IPS DF 6.9 (cell line): Measurements from ENCODE around the gene ZAP70.

Source experiments
- DNase-seq: peaks from one replicate; pipeline ENCODE4 v3.0.0-alpha.2; 2013; ENCODE audit warnings: low read depth, low spot score
- H3K27ac ChIP-seq: one replicate; pipeline ENCODE4 v1.5.1; 2013; ENCODE audit warnings: low read length, control low read depth
- H3K27me3 ChIP-seq: 2 replicates; pipeline ENCODE4 v1.6.1; 2013; ENCODE audit warnings: mild to moderate bottlenecking, low read length; ENCODE audit not compliant: control insufficient read depth, insufficient read depth
- H3K36me3 ChIP-seq: 2 replicates; pipeline ENCODE4 v1.6.1; 2013; ENCODE audit warnings: low read length; ENCODE audit not compliant: control insufficient read depth, insufficient read depth
- H3K4me1 ChIP-seq: 2 replicates; pipeline ENCODE4 v1.6.1; 2013; ENCODE audit warnings: low read length; ENCODE audit not compliant: control insufficient read depth, insufficient read depth
- H3K4me3 ChIP-seq: 2 replicates; pipeline ENCODE4 v1.5.1; 2013; ENCODE audit warnings: mild to moderate bottlenecking, low read length
- H3K9me3 ChIP-seq: 2 replicates; pipeline ENCODE4 v1.6.1; 2013; ENCODE audit warnings: low read length, inconsistent platforms; ENCODE audit not compliant: control insufficient read depth, insufficient read depth
- WGBS: extraction: QIAGEN DNeasy Blood & Tissue Kit; methylation state at CpG from one replicate; pipeline ENCODE4 v1.1.7; 2013; ENCODE audit warnings: mixed read lengths, missing lambda C conversion rate; ENCODE audit not compliant: insufficient read length, insufficient coverage; 5-methylcytosine and 5-hydroxymethylcytosine counted together

ZAP70 gene

GRCh38 chr2:97741251-97741650 is 27.9 kb downstream of the ZAP70 start:
- no CpG with 5 or more reads among the region's 20 CpGs for WGBS
- H3K36me3 ChIP-seq = no peaks in the 10 kb centered on the region
- H3K27me3 ChIP-seq = no peaks in the 10 kb centered on the region
- H3K27ac ChIP-seq = no peak overlapping the region
- peaks cover 1% of the 10 kb centered on the region; the same call in 1 of the 2 replicates for H3K4me1 ChIP-seq
- no peaks in the 10 kb centered on the region for H3K9me3 ChIP-seq
- H3K4me3 ChIP-seq = no peak overlapping the region
- no peak for DNase-seq

- Histone ChIP-seq H3K36me3 (no peaks in the 10 kb centered on the region), H3K4me3 (no peak overlapping the region), H3K27me3 (no peaks in the 10 kb centered on the region), H3K4me1 (peaks cover 1% of the 10 kb centered on the region; the same call in 1 of the 2 replicates), H3K9me3 (no peaks in the 10 kb centered on the region), H3K27ac (no peak overlapping the region)
- no peak for DNase-seq
- WGBS = no CpG with 5 or more reads among the region's 4 CpGs
Observed at GRCh38 chr2:97741686-97742085, 28.3 kb downstream of the ZAP70 start.

- WGBS = no CpG with 5 or more reads among the region's 4 CpGs
- DNase-seq = no peak
Observed at GRCh38 chr2:97742381-97742847, 29.0 kb downstream of the ZAP70 start.

GRCh38 chr2:97743913-97744312 is 30.5 kb downstream of the ZAP70 start:
- no peaks in the 10 kb centered on the region for H3K27me3 ChIP-seq

More at GRCh38 chr2:97742381-97742847, 29.0 kb downstream of the ZAP70 start:
- Histone ChIP-seq H3K9me3 (no peaks in the 10 kb centered on the region), H3K36me3 (no peaks in the 10 kb centered on the region), H3K4me1 (peaks cover 1% of the 10 kb centered on the region; the same call in 1 of the 2 replicates), H3K27me3 (no peaks in the 10 kb centered on the region), H3K27ac (no peak overlapping the region), H3K4me3 (no peak overlapping the region)

GRCh38 chr2:97745474-97746174 is 32.2 kb downstream of the ZAP70 start:
- Histone ChIP-seq H3K36me3 (no peaks in the 10 kb centered on the region), H3K27ac (no peak overlapping the region), H3K4me3 (no peak overlapping the region), H3K27me3 (no peaks in the 10 kb centered on the region), H3K4me1 (peaks cover 4% of the 10 kb centered on the region; the same call in 1 of the 2 replicates), H3K9me3 (no peaks in the 10 kb centered on the region)
- no CpG with 5 or more reads among the region's 10 CpGs for WGBS
- no peak for DNase-seq

More at GRCh38 chr2:97743913-97744312, 30.5 kb downstream of the ZAP70 start:
- H3K9me3 ChIP-seq = no peaks in the 10 kb centered on the region
- H3K4me1 ChIP-seq = 0 out of 2 replicates have a peak, but pooled peaks cover 1% of the 10 kb centered on the region
- H3K27ac ChIP-seq = no peak overlapping the region
- H3K36me3 ChIP-seq = no peaks in the 10 kb centered on the region
- H3K4me3 ChIP-seq = no peak overlapping the region
- no CpG with 5 or more reads among the region's 6 CpGs for WGBS
- no peak for DNase-seq

- Histone ChIP-seq H3K9me3 (no peaks in the 10 kb centered on the region), H3K36me3 (no peaks in the 10 kb centered on the region), H3K4me3 (no peak overlapping the region), H3K4me1 (peaks cover 6% of the 10 kb centered on the region), H3K27ac (no peak overlapping the region), H3K27me3 (no peaks in the 10 kb centered on the region)
- WGBS = no CpG with 5 or more reads among the region's 3 CpGs
- no peak for DNase-seq
Observed at GRCh38 chr2:97747285-97747684, 33.9 kb downstream of the ZAP70 start.

GRCh38 chr2:97747716-97748115 is 34.3 kb downstream of the ZAP70 start:
- Histone ChIP-seq H3K4me3 (no peak overlapping the region), H3K36me3 (no peaks in the 10 kb centered on the region), H3K9me3 (no peaks in the 10 kb centered on the region), H3K27me3 (no peaks in the 10 kb centered on the region), H3K4me1 (peaks cover 5% of the 10 kb centered on the region), H3K27ac (no peak overlapping the region)
- WGBS = no CpG with 5 or more reads among the region's 4 CpGs
- DNase-seq = no peak

- no peaks in the 10 kb centered on the region for H3K27me3 ChIP-seq
- DNase-seq = no peak
- no CpG with 5 or more reads among the region's 5 CpGs for WGBS
- peaks cover 5% of the 10 kb centered on the region for H3K4me1 ChIP-seq
- no peak overlapping the region for H3K27ac ChIP-seq
- no peak overlapping the region for H3K4me3 ChIP-seq
- H3K9me3 ChIP-seq = no peaks in the 10 kb centered on the region
- no peaks in the 10 kb centered on the region for H3K36me3 ChIP-seq
Observed at GRCh38 chr2:97749581-97749980, 36.2 kb downstream of the ZAP70 start.

- no peaks in the 10 kb centered on the region for H3K27me3 ChIP-seq
- H3K36me3 ChIP-seq = no peaks in the 10 kb centered on the region
- peaks cover 5% of the 10 kb centered on the region for H3K4me1 ChIP-seq
- no CpG with 5 or more reads among the region's 4 CpGs for WGBS
- no peaks in the 10 kb centered on the region for H3K9me3 ChIP-seq
- H3K27ac ChIP-seq = no peak overlapping the region
- H3K4me3 ChIP-seq = no peak overlapping the region
- no peak for DNase-seq
Observed at GRCh38 chr2:97750017-97750416, 36.6 kb downstream of the ZAP70 start.

GRCh38 chr2:97751752-97752151 is 38.4 kb downstream of the ZAP70 start:
- Histone ChIP-seq H3K9me3 (no peaks in the 10 kb centered on the region), H3K4me3 (no peak overlapping the region), H3K27me3 (no peaks in the 10 kb centered on the region), H3K4me1 (peaks cover 5% of the 10 kb centered on the region), H3K36me3 (no peaks in the 10 kb centered on the region), H3K27ac (no peak overlapping the region)
- WGBS = no CpG with 5 or more reads among the region's 3 CpGs
- DNase-seq = no peak
